Natural killer cell (primary cell): Measurements from ENCODE around the gene DNAI7. TPM values are rescaled to one million over a fixed set of nuclear protein-coding genes. Genes with fewer than 3 reads are reported as not detected.

Experiments
- ATAC-seq, 3 donors: fragments of 150-1000 bp in 2 of 3; fragments of 200-7000 bp in 1 of 3; cut with Tn5 transposase; 1 replicate in 1 of 3; 2 replicates in 2 of 3; pipeline ENCODE4 v1.10.0; 2021; ENCODE audit warnings: mild to moderate bottlenecking in 2 of 3, moderate library complexity in 2 of 3
- DNase-seq, 2 donors: peaks; one replicate each; pipeline versions ENCODE4 v3.0.0 to v3.0.0-alpha.2; 2013 to 2021; ENCODE audit warnings: mixed read lengths in 1 of 2
- H3K27ac ChIP-seq: one replicate; pipeline ENCODE4 v1.5.1; 2013; ENCODE audit warnings: mild to moderate bottlenecking, low read length
- H3K27me3 ChIP-seq: one replicate; pipeline ENCODE4 v1.6.1; 2013; ENCODE audit warnings: low read length; ENCODE audit not compliant: control insufficient read depth, insufficient read depth
- H3K36me3 ChIP-seq: one replicate; pipeline ENCODE4 v1.6.1; 2013; ENCODE audit warnings: low read length; ENCODE audit not compliant: control insufficient read depth, insufficient read depth
- H3K4me1 ChIP-seq: one replicate; pipeline ENCODE4 v1.6.1; 2013; ENCODE audit warnings: low read length; ENCODE audit not compliant: control insufficient read depth, insufficient read depth
- H3K4me3 ChIP-seq: one replicate; pipeline ENCODE4 v1.5.1; 2013; ENCODE audit warnings: low read length
- H3K9me3 ChIP-seq: one replicate; pipeline ENCODE4 v1.6.1; 2013; ENCODE audit warnings: low read length; ENCODE audit not compliant: control insufficient read depth, insufficient read depth
- H3K27ac Mint-ChIP-seq, 2 donors: one replicate each; pipeline ENCODE4 v1.8.0; 2022; ENCODE audit warnings: mild to moderate bottlenecking in 2 of 2, mixed read lengths in 2 of 2, moderate library complexity in 1 of 2
- H3K27me3 Mint-ChIP-seq, 2 donors: one replicate each; pipeline ENCODE4 v1.8.0; 2022; ENCODE audit warnings: low read depth in 2 of 2, mixed read lengths in 2 of 2
- H3K36me3 Mint-ChIP-seq: one replicate; pipeline ENCODE4 v1.8.0; 2022; ENCODE audit warnings: mixed read lengths
- H3K4me1 Mint-ChIP-seq, 2 donors: one replicate each; pipeline ENCODE4 v1.8.0; 2022; ENCODE audit warnings: mixed read lengths in 2 of 2
- H3K4me3 Mint-ChIP-seq: one replicate; pipeline ENCODE4 v1.8.0; 2022; ENCODE audit warnings: mild to moderate bottlenecking, moderate library complexity, mixed read lengths
- H3K9me3 Mint-ChIP-seq, 2 donors: one replicate each; pipeline ENCODE4 v1.8.0; 2022; ENCODE audit warnings: mixed read lengths in 2 of 2
- CTCF ChIP-seq: fragments of 200-600 bp; IDR thresholded peaks from one replicate; pipeline ENCODE4 v1.8.0; 2022; ENCODE audit warnings: antibody characterized with exemption
- WGBS: methylation state at CpG from one replicate; pipeline ENCODE4 v1.1.7; 2013; ENCODE audit warnings: missing lambda C conversion rate; ENCODE audit not compliant: insufficient coverage; 5-methylcytosine and 5-hydroxymethylcytosine counted together
- intact Hi-C: fragments of 100-400 bp; cut with micrococcal nuclease; formaldehyde crosslinking; loops from one replicate; pipeline ENCODE4 v1.14.2; 2022
- total RNA-seq, 4 donors: library from RNA; stranded (reverse); fragments of 120-200 nt in 1 of 4; gene quantifications; one replicate each; pipeline versions ENCODE4 v1.2.3 to v1.2.4, GENCODE V29; 2013 to 2022

The DNAI7 gene
- total RNA-seq, 3 donors from 2014 or later (not counting 1 experiment from before 2014, with no cell fraction given), result 0.15 to 0.59 (median 0.48) TPM

GRCh38 chr12:25121916-25122315 is 73.0 kb downstream of the DNAI7 start:
- Mint-ChIP-seq H3K9me3 (no peaks in the 10 kb centered on the region), H3K4me1 (no peaks in the 10 kb centered on the region), H3K4me3 (no peak overlapping the region), H3K36me3 (no peaks in the 10 kb centered on the region), H3K27me3 (no peaks in the 10 kb centered on the region), H3K27ac (no peak overlapping the region)
- Histone ChIP-seq H3K36me3 (no peaks in the 10 kb centered on the region), H3K9me3 (no peaks in the 10 kb centered on the region), H3K27ac (no peak overlapping the region), H3K4me3 (no peak overlapping the region), H3K27me3 (no peaks in the 10 kb centered on the region), H3K4me1 (no peaks in the 10 kb centered on the region)
- WGBS, result 96% methylated on average over 3 of the region's 3 CpGs
- intact Hi-C loops, result no loop called here
- DNase-seq (no peak), ATAC-seq (no peak)
- no peak for TF ChIP-seq CTCF

GRCh38 chr12:25121110-25121509 is 73.8 kb downstream of the DNAI7 start:
- H3K4me3 Mint-ChIP-seq, result no peak overlapping the region
- WGBS, result 94% methylated on average over 5 of the region's 6 CpGs
- no peaks in the 10 kb centered on the region for H3K9me3 Mint-ChIP-seq
- DNase-seq, result no peak
- H3K27ac Mint-ChIP-seq, result no peak overlapping the region
- H3K36me3 Mint-ChIP-seq, result no peaks in the 10 kb centered on the region
- no peak overlapping the region for H3K27ac ChIP-seq
- H3K36me3 ChIP-seq, result no peaks in the 10 kb centered on the region
- no peaks in the 10 kb centered on the region for H3K9me3 ChIP-seq
- no peaks in the 10 kb centered on the region for H3K4me1 Mint-ChIP-seq
- H3K27me3 Mint-ChIP-seq, result no peaks in the 10 kb centered on the region
- intact Hi-C loops, result no loop called here
- H3K4me3 ChIP-seq, result no peak overlapping the region
- TF ChIP-seq CTCF, result no peak
- ATAC-seq, result no peak
- H3K4me1 ChIP-seq, result no peaks in the 10 kb centered on the region
- H3K27me3 ChIP-seq, result no peaks in the 10 kb centered on the region

- Mint-ChIP-seq H3K27me3 (no peaks in the 10 kb centered on the region), H3K36me3 (no peaks in the 10 kb centered on the region), H3K27ac (no peak overlapping the region), H3K4me1 (no peaks in the 10 kb centered on the region), H3K4me3 (no peak overlapping the region), H3K9me3 (no peaks in the 10 kb centered on the region)
- no peak for TF ChIP-seq CTCF
- ATAC-seq (no peak), DNase-seq (peak in 1 of 2 donors; percentile 5)
- no CpG with 5 or more reads among the region's 1 CpG for WGBS
- no peak overlapping the region for H3K27ac ChIP-seq
- intact Hi-C loops, result no loop called here
- H3K9me3 ChIP-seq, result no peaks in the 10 kb centered on the region
- H3K27me3 ChIP-seq, result no peaks in the 10 kb centered on the region
- no peaks in the 10 kb centered on the region for H3K36me3 ChIP-seq
- no peaks in the 10 kb centered on the region for H3K4me1 ChIP-seq
- H3K4me3 ChIP-seq, result no peak overlapping the region
These were observed 75.9 kb downstream of the DNAI7 start for GRCh38 chr12:25119020-25119419.

GRCh38 chr12:25115677-25116076 is 79.3 kb downstream of the DNAI7 start:
- Histone ChIP-seq H3K27me3 (no peaks in the 10 kb centered on the region), H3K9me3 (no peaks in the 10 kb centered on the region), H3K4me1 (no peaks in the 10 kb centered on the region), H3K36me3 (no peaks in the 10 kb centered on the region), H3K27ac (no peak overlapping the region), H3K4me3 (no peak overlapping the region)
- Mint-ChIP-seq H3K9me3 (no peaks in the 10 kb centered on the region), H3K4me3 (no peak overlapping the region), H3K36me3 (peaks cover under 1% of the 10 kb centered on the region), H3K4me1 (no peaks in the 10 kb centered on the region), H3K27me3 (no peaks in the 10 kb centered on the region), H3K27ac (no peak overlapping the region)
- WGBS, result 88% methylated on average over 2 of the region's 2 CpGs
- no peak for TF ChIP-seq CTCF
- ATAC-seq (no peak), DNase-seq (no peak)
- intact Hi-C loops, result no loop called here
